ENCODE measurements around the gene FYN.
"Not testable (repeated sequence)": the region's sequence is repeated elsewhere in the genome, so short reads cannot be mapped to it uniquely, and the experiment has no call there.

The FYN gene

GRCh38 chr6:111686932-111687266 lies 186.4 kb downstream of the FYN start:
- H3K9ac ChIP-seq (ENCODE audit: low read length), result no peak overlapping the region
- peaks cover 16% of the 10 kb centered on the region for H3K4me1 ChIP-seq (ENCODE audit: control insufficient read depth, insufficient read depth, low read length)

GRCh38 chr6:111686249-111686931 lies 186.9 kb downstream of the FYN start:
- H3K4me1 ChIP-seq (ENCODE audit: control insufficient read depth, insufficient read depth, low read length), result peaks cover 11% of the 10 kb centered on the region
- no peak overlapping the region for H3K4me3 ChIP-seq (ENCODE audit: low read length)
- H3K27me3 ChIP-seq (ENCODE audit: control insufficient read depth, insufficient read depth, low read length), result no peaks in the 10 kb centered on the region
- H3K9me3 ChIP-seq (ENCODE audit: control insufficient read depth, low read length), result no peaks in the 10 kb centered on the region
- H3K9ac ChIP-seq (ENCODE audit: low read length), result no peak overlapping the region
- H3K36me3 ChIP-seq (ENCODE audit: control insufficient read depth, insufficient read depth, low read length), result no peaks in the 10 kb centered on the region

More at GRCh38 chr6:111686932-111687266, 186.4 kb downstream of the FYN start:
- H3K4me3 ChIP-seq (ENCODE audit: low read length), result no peak overlapping the region
- no peaks in the 10 kb centered on the region for H3K27me3 ChIP-seq (ENCODE audit: control insufficient read depth, insufficient read depth, low read length)
- no peaks in the 10 kb centered on the region for H3K36me3 ChIP-seq (ENCODE audit: control insufficient read depth, insufficient read depth, low read length)
- no peaks in the 10 kb centered on the region for H3K9me3 ChIP-seq (ENCODE audit: control insufficient read depth, low read length)

GRCh38 chr6:111685526-111685925 lies 187.7 kb downstream of the FYN start:
- peaks cover 7% of the 10 kb centered on the region for H3K4me1 ChIP-seq (ENCODE audit: control insufficient read depth, insufficient read depth, low read length)
- no peaks in the 10 kb centered on the region for H3K36me3 ChIP-seq (ENCODE audit: control insufficient read depth, insufficient read depth, low read length)

GRCh38 chr6:111685058-111685457 lies 188.2 kb downstream of the FYN start:
- Histone ChIP-seq H3K9me3 (ENCODE audit: control insufficient read depth, low read length) (no peaks in the 10 kb centered on the region), H3K27me3 (ENCODE audit: control insufficient read depth, insufficient read depth, low read length) (no peaks in the 10 kb centered on the region), H3K4me1 (ENCODE audit: control insufficient read depth, insufficient read depth, low read length) (peaks cover 7% of the 10 kb centered on the region), H3K36me3 (ENCODE audit: control insufficient read depth, insufficient read depth, low read length) (no peaks in the 10 kb centered on the region), H3K4me3 (ENCODE audit: low read length) (no peak overlapping the region), H3K9ac (ENCODE audit: low read length) (no peak overlapping the region)

More at GRCh38 chr6:111685526-111685925, 187.7 kb downstream of the FYN start:
- no peak overlapping the region for H3K4me3 ChIP-seq (ENCODE audit: low read length)
- H3K9me3 ChIP-seq (ENCODE audit: control insufficient read depth, low read length), result no peaks in the 10 kb centered on the region
- H3K27me3 ChIP-seq (ENCODE audit: control insufficient read depth, insufficient read depth, low read length), result no peaks in the 10 kb centered on the region
- H3K9ac ChIP-seq (ENCODE audit: low read length), result no peak overlapping the region

GRCh38 chr6:111683749-111684267 lies 189.4 kb downstream of the FYN start:
- H3K9ac ChIP-seq (ENCODE audit: low read length), result no peak overlapping the region

GRCh38 chr6:111683157-111683556 lies 190.1 kb downstream of the FYN start:
- Histone ChIP-seq H3K36me3 (ENCODE audit: control insufficient read depth, insufficient read depth, low read length) (no peaks in the 10 kb centered on the region), H3K27me3 (ENCODE audit: control insufficient read depth, insufficient read depth, low read length) (no peaks in the 10 kb centered on the region), H3K4me3 (ENCODE audit: low read length) (no peak overlapping the region), H3K9ac (ENCODE audit: low read length) (no peak overlapping the region), H3K9me3 (ENCODE audit: control insufficient read depth, low read length) (no peaks in the 10 kb centered on the region), H3K4me1 (ENCODE audit: control insufficient read depth, insufficient read depth, low read length) (peaks cover 13% of the 10 kb centered on the region)

More at GRCh38 chr6:111683749-111684267, 189.4 kb downstream of the FYN start:
- H3K27me3 ChIP-seq (ENCODE audit: control insufficient read depth, insufficient read depth, low read length), result no peaks in the 10 kb centered on the region
- H3K36me3 ChIP-seq (ENCODE audit: control insufficient read depth, insufficient read depth, low read length), result no peaks in the 10 kb centered on the region
- H3K4me3 ChIP-seq (ENCODE audit: low read length), result no peak overlapping the region
- H3K4me1 ChIP-seq (ENCODE audit: control insufficient read depth, insufficient read depth, low read length), result peaks cover 10% of the 10 kb centered on the region
- no peaks in the 10 kb centered on the region for H3K9me3 ChIP-seq (ENCODE audit: control insufficient read depth, low read length)

GRCh38 chr6:111681860-111682259 lies 191.4 kb downstream of the FYN start:
- Histone ChIP-seq H3K9me3 (ENCODE audit: control insufficient read depth, low read length) (no peaks in the 10 kb centered on the region), H3K9ac (ENCODE audit: low read length) (no peak overlapping the region), H3K27me3 (ENCODE audit: control insufficient read depth, insufficient read depth, low read length) (no peaks in the 10 kb centered on the region), H3K36me3 (ENCODE audit: control insufficient read depth, insufficient read depth, low read length) (no peaks in the 10 kb centered on the region), H3K4me3 (ENCODE audit: low read length) (no peak overlapping the region), H3K4me1 (ENCODE audit: control insufficient read depth, insufficient read depth, low read length) (peaks cover 20% of the 10 kb centered on the region)

GRCh38 chr6:111680811-111681609 lies 192.2 kb downstream of the FYN start:
- H3K36me3 ChIP-seq (ENCODE audit: control insufficient read depth, insufficient read depth, low read length); H3K9ac ChIP-seq (ENCODE audit: low read length); H3K4me3 ChIP-seq (ENCODE audit: low read length); H3K9me3 ChIP-seq (ENCODE audit: control insufficient read depth, low read length); H3K27me3 ChIP-seq (ENCODE audit: control insufficient read depth, insufficient read depth, low read length): not testable (repeated sequence)
- peaks cover 20% of the 10 kb centered on the region for H3K4me1 ChIP-seq (ENCODE audit: control insufficient read depth, insufficient read depth, low read length)

GRCh38 chr6:111680015-111680712 lies 193.1 kb downstream of the FYN start:
- H3K4me1 ChIP-seq (ENCODE audit: control insufficient read depth, insufficient read depth, low read length), result peaks cover 21% of the 10 kb centered on the region

GRCh38 chr6:111679126-111679858 lies 194.0 kb downstream of the FYN start:
- Histone ChIP-seq H3K36me3 (ENCODE audit: control insufficient read depth, insufficient read depth, low read length) (no peaks in the 10 kb centered on the region), H3K9me3 (ENCODE audit: control insufficient read depth, low read length) (no peaks in the 10 kb centered on the region), H3K4me1 (ENCODE audit: control insufficient read depth, insufficient read depth, low read length) (peaks cover 24% of the 10 kb centered on the region), H3K27me3 (ENCODE audit: control insufficient read depth, insufficient read depth, low read length) (no peaks in the 10 kb centered on the region), H3K9ac (ENCODE audit: low read length) (no peak overlapping the region), H3K4me3 (ENCODE audit: low read length) (no peak overlapping the region)

More at GRCh38 chr6:111680015-111680712, 193.1 kb downstream of the FYN start:
- H3K9me3 ChIP-seq (ENCODE audit: control insufficient read depth, low read length), result no peaks in the 10 kb centered on the region
- H3K9ac ChIP-seq (ENCODE audit: low read length), result no peak overlapping the region
- H3K27me3 ChIP-seq (ENCODE audit: control insufficient read depth, insufficient read depth, low read length), result no peaks in the 10 kb centered on the region
- H3K4me3 ChIP-seq (ENCODE audit: low read length), result no peak overlapping the region
- no peaks in the 10 kb centered on the region for H3K36me3 ChIP-seq (ENCODE audit: control insufficient read depth, insufficient read depth, low read length)

GRCh38 chr6:111677249-111677990 lies 195.8 kb downstream of the FYN start:
- Histone ChIP-seq H3K9me3 (ENCODE audit: control insufficient read depth, low read length) (no peaks in the 10 kb centered on the region), H3K27me3 (ENCODE audit: control insufficient read depth, insufficient read depth, low read length) (no peaks in the 10 kb centered on the region), H3K4me1 (ENCODE audit: control insufficient read depth, insufficient read depth, low read length) (peaks cover 18% of the 10 kb centered on the region), H3K4me3 (ENCODE audit: low read length) (no peak overlapping the region), H3K9ac (ENCODE audit: low read length) (no peak overlapping the region), H3K36me3 (ENCODE audit: control insufficient read depth, insufficient read depth, low read length) (no peaks in the 10 kb centered on the region)

All from mucosa of stomach (tissue), 1 donor.